K562 treated with DMSO at 1 percent for 4 hours (cell line): ENCODE measurements around the gene ABI2. TPM values are rescaled to one million over a fixed set of nuclear protein-coding genes. Genes with fewer than 3 reads are reported as not detected.

Experiments used
- total RNA-seq: library from RNA; unstranded; fragments of 300-600 nt; gene quantifications from 2 replicates; pipeline ENCODE4 v1.2.3, GENCODE V29; 2022; ENCODE audit not compliant: insufficient read depth

The ABI2 gene
- total RNA-seq: 12.7 and 15.0 TPM in 2 replicates

GRCh38 chr2:203327901-203328759 lies at the start of gene ABI2:
ABI2 (plus strand) TSS chr2:203328394; CDS start chr2:203328515, 121 bp downstream.

Other genes starting within 250 kb of the ABI2 start
- 4.9 and 5.1 TPM in 2 replicates for gene CYP20A1, start 89.4 kb upstream of the ABI2 start, total RNA-seq
- 0.19 TPM in 1 of 2 replicates, not detected in the other for gene RAPH1, start 206.9 kb downstream of the ABI2 start, total RNA-seq